ENCODE results near the gene PPP3CA.
"Not testable (repeated sequence)": the region's sequence is repeated elsewhere in the genome, so short reads cannot be mapped to it uniquely, and the experiment has no call there.

The PPP3CA gene

DNA sequence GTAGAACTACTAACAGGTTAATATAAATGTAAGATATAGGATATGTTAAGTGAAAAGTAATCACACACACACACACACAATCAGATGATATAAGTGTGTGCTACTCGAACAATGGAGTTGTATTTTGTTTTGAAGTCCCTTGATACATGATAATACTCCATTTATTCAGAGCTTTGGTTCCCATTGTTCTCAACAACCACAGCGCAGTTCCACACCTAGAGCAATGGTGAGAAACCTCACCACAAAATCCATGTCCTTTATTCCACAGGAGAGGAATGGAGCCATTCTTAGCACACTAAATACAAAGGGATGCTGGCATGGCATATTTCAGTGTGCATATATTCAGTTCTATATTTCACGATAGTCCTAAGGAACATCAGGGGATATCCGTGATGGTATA lies 139.2 kb downstream of the PPP3CA start:
- DNase-seq (ENCODE audit: low read depth): no peak

DNA sequence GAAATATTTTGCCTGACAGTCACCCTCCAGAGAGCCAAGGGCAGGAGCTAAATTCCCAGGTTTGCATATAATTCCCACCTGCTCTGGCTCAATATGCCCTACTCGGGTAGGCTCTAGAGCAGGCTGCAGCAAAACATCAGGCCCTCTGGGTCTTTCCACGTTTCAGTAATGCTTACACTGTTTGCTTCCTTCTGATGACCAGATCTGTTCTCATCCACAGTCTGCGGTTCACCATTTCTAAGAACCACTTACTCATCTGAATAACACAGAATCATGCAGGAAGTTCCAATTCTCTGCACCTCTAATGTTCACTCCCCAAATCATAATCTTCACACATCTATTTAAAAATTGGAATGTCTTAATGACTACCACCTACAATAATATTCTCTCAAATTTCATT lies 141.4 kb downstream of the PPP3CA start:
- no peak for DNase-seq (ENCODE audit: low read depth)

GRCh38 chr4:101201421-101201820 lies 145.9 kb downstream of the PPP3CA start:
- DNase-seq (ENCODE audit: low read depth): no peak

- DNase-seq (ENCODE audit: low read depth): no peak
Observed at GRCh38 chr4:101200561-101200960, 146.8 kb downstream of the PPP3CA start.

DNA sequence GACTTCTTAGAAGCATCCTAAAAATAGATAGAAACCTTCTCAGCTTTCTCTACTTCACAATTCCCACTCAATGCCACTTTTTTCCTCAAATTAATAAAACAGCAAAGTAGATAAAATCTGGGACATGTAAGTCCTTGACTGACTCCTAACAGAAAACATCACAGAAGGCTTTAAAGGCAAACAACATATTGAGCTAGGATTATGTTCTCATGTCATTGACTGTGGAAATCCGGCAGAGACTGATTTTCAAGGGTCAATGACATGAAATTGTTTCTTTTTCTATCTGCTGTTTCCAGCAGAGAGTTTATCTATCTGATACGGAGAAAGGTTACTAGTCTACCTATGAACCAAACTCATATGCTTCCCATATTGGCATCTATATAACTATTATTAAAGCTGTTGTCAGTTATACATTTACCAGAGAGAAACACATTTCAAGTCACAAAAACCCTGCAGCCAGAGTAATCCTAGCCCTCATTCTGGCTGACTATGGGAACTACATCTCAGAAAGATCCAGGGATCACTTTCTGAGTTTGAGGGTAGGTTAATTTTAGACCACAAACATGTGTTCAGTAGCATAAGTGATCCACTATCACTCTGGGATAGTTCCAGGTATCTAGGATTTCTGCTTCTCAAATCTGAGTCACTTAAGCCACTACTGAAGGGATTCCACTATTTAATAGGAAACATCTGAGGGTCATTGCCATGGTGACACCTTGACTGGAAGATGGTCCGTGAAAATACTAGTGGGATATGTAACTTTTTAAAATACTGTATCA lies 147.6 kb downstream of the PPP3CA start:
- DNase-seq (ENCODE audit: low read depth): no peak

- DNase-seq (ENCODE audit: low read depth): no peak
Observed at GRCh38 chr4:101198682-101199339, 148.5 kb downstream of the PPP3CA start.

DNA sequence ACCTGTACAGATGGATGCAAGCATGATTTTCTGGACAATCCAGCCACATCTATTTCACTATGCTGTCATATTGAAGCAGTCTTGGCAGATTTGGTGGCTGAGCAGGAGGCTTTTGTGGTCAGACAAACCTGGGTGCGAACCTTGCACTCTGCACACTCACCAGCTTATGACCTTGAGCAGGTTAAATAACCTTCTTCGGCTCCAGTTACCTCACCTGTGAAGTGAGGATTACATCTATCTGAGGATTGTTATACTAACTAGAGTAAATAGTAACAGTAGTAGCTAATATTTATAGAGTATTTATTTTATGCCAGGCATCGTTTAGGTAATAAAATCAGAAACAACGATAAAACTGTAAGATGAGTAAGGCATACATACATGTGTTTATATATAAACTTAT lies 150.0 kb downstream of the PPP3CA start:
- no peak for DNase-seq (ENCODE audit: low read depth)

DNA sequence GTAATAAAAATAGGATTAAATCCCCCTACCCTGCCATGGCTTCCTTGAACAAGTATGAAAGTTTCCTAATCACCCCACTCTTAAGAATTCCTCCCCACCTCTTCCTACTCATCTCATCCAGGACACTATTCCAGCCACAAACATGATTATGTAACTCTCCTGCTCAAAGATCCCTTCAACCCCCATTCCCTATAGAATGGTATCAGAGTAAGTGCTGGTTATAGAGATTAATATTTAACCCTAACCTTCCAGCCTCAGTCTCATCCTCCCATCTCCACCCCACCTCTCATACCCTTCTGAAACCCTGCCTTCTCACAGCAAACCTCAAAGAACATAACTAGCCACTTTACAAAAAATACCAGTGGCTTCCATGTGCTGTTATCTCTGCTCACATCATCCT lies 155.1 kb downstream of the PPP3CA start:
- no peak for DNase-seq (ENCODE audit: low read depth)

DNA sequence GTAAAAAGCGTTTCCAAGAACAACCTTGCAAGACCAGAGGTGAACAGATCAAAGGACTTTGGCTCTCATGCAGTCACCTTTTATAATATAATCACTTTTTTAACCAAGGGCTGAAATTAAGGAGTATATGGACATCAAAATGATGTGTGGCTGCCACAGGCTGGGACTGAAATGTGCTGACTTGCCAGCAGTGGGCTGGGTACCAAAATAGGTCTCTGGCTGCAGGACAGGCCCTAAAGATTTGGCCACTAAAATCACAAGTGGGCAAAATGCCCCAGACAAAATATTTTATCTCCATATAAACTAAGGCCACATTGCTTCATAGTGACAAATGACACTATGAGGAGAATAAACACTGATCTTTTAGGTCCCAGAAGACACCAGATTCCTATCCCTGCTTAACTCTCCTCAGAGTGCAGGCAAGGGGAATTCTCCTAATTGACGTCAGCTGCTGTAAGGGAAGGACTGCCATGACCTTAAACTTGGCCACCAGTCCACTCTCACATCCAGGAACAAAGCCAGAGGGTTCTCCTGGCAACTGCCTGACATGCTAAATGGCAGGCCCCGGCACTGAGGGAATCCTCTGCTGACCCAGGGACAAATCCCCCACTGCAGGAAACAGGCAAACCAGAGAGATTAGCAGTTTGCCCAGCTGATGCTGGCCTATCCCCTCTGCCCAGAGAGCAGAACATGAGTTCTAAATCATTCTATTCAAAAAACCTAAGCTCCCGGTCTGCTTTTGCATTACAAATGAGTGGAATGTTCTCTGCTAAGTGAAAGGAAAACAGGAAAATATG lies 155.8 kb downstream of the PPP3CA start:
- no peak for DNase-seq (ENCODE audit: low read depth)

GRCh38 chr4:101190751-101191150 lies 156.6 kb downstream of the PPP3CA start:
- DNase-seq (ENCODE audit: low read depth): no peak

GRCh38 chr4:101188906-101189305 lies 158.4 kb downstream of the PPP3CA start:
- no peak for DNase-seq (ENCODE audit: low read depth)

GRCh38 chr4:101187841-101188240 lies 159.5 kb downstream of the PPP3CA start:
- DNase-seq (ENCODE audit: low read depth): no peak

DNA sequence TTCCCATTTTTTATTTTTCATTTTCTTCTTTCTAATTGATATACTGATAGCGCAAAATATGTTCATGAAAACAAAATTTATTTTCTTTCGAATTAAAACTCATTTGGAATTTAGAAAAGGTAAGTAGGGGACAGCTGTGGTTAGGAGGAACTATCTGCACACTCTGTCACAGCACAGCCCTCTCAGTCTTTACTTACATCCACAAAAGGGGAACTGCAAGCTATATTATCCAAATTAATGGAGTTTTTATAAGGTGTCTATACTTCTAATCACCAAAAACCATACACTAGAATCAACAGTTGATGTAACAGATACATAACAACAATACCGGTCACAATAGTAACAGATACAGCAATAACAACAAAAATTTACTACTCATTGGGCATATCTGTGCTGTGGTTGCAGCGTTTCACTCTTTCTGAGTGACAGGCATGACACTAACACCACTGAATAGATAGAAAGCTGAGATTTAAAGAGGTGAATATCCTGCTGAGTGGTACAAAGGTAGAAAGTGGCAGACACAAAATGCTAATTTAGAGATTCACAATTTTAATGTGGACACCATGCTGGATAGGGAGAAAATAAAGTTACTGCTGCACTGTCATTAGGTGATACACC lies 160.7 kb downstream of the PPP3CA start:
- DNase-seq (ENCODE audit: low read depth): no peak

DNA sequence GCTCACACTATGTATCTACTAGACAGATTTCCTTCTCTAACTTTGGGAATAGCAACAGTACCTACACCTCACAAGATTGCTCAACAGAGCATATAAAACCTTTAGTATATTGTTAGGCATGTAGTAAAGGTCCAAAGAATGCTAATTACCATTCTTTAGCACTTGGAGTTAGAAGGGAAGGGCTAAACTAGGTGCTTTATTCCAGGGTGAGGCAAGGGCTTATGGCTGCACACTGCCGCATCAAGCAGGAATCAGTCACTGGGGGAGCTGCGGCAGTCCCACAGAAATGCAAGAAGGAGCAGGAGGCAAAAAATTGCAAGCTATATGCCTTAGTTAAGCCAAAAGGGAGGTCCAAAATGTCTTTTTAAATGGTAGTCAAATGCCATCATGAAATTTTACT lies 162.7 kb downstream of the PPP3CA start:
- DNase-seq (ENCODE audit: low read depth): no peak

DNA sequence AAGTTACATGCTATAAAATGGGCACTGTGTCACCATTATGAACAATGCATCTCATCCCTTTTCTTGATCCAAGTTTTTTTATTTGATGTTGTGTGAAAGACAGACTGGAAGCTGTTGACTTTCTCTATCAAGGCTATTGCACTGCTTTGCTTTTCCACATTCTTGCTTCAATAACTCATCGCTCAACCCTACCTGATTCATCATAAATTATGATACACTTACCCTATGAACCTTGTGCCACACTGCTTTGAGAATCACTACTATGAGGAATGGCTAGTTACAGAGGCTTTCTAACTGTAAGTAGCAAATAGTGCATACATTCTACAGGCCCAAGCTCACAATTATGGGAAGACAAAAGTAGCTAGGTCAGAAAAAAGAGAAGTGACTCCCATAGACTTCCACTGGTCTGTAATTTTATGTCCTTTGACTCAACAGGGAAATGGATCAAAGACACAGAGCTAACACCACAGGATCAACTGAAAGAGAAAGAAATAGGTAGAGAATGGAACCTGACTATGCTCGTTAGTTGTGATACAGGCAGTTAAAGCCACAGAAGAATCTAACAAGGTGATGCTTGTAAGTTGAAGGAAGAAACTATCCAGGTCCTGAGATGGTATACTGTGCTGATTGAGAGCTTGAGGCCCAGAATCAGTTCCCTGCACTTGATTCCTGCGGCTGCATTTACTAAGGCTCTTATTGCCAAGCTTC lies 163.5 kb downstream of the PPP3CA start:
- DNase-seq (ENCODE audit: low read depth): no peak

GRCh38 chr4:101183221-101183620 lies 164.1 kb downstream of the PPP3CA start:
- DNase-seq (ENCODE audit: low read depth): no peak

DNA sequence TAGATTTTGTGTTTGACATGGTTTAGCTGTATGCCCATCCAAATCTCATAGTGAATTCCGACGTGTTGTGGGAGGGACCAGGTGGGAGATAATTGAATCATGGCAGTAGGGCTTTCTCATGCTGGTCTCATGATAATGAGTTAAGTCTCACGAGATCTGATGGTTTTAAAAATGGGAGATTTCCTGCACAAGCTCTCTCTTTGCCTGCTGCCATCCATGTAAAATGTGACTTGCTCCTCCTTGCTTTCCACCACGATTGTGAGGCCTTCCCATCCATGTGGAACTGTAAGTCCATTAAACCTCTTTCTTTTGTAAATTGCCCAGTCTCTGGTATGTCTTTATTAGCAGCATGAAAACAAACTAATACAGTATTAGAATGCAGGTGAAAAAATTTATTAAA lies 164.6 kb downstream of the PPP3CA start:
- DNase-seq (ENCODE audit: low read depth): not testable (repeated sequence)

- DNase-seq (ENCODE audit: low read depth): no peak
Observed at GRCh38 chr4:101178731-101179130, 168.6 kb downstream of the PPP3CA start.

GRCh38 chr4:101177154-101177553 lies 170.2 kb downstream of the PPP3CA start:
- DNase-seq (ENCODE audit: low read depth): no peak

- no peak for DNase-seq (ENCODE audit: low read depth)
Observed at GRCh38 chr4:101175896-101176676, 171.2 kb downstream of the PPP3CA start.
